Measurements from ENCODE around the gene KRT15. TPM values are rescaled to one million over a fixed set of nuclear protein-coding genes. Genes with fewer than 3 reads are reported as not detected.

KRT15 gene
- total RNA-seq, 2 experiments from 2014 or later: not detected

- Histone ChIP-seq H3K4me3 (ENCODE audit: low read depth, low read length, poor library complexity, severe bottlenecking) (no peak overlapping the region), H3K4me2 (ENCODE audit: low read length) (no peak overlapping the region), H3K9me3 (ENCODE audit: low read length) (no peaks in the 10 kb centered on the region), H3K4me1 (ENCODE audit: insufficient read depth, low read length, poor library complexity, severe bottlenecking) (no peaks in the 10 kb centered on the region), H3K79me2 (ENCODE audit: insufficient read depth, low read depth, low read length) (no peaks in the 10 kb centered on the region), H3K27ac (ENCODE audit: low read depth, low read length, poor library complexity, severe bottlenecking) (no peak overlapping the region), H4K20me1 (ENCODE audit: insufficient read depth, low read length) (no peaks in the 10 kb centered on the region), H3K9me2 (ENCODE audit: insufficient read depth, low read length) (no peaks in the 10 kb centered on the region), H2AFZ (ENCODE audit: low read length) (no peak overlapping the region), H3K36me3 (ENCODE audit: insufficient read depth, low read length) (no peaks in the 10 kb centered on the region)
- ChIA-PET POLR2A (interaction anchor here (0.8 kb wide), 1 partner anchor 135 kb away, joined by 4 read pairs; no protein-coding TSS in a partner anchor), CTCF (ENCODE audit: unreplicated experiment) (no interaction called here)
- intact Hi-C loops (cut with micrococcal nuclease; ENCODE audit: unreplicated experiment): no loop called here
- DNase-seq (ENCODE audit: low spot score): no peak
- BruUV-seq (replicated peaks): no TSS peak
- TF ChIP-seq EZH2phosphoT487 (IDR thresholded peaks at IDR 0.05; ENCODE audit: borderline replicate concordance, low read depth, low read length) (no peak), CTCF (conservative IDR thresholded peaks at IDR 0.05; ENCODE audit: low read length) (no peak)
Observed at GRCh38 chr17:41532947-41533570, 14.4 kb upstream of the KRT15 start.

- BruUV-seq (replicated peaks): no TSS peak
- Histone ChIP-seq H3K36me3 (ENCODE audit: insufficient read depth, low read length) (no peaks in the 10 kb centered on the region), H3K4me1 (ENCODE audit: insufficient read depth, low read length, poor library complexity, severe bottlenecking) (no peaks in the 10 kb centered on the region), H3K79me2 (ENCODE audit: insufficient read depth, low read depth, low read length) (no peaks in the 10 kb centered on the region), H2AFZ (ENCODE audit: low read length) (no peak overlapping the region), H4K20me1 (ENCODE audit: insufficient read depth, low read length) (no peaks in the 10 kb centered on the region), H3K9me3 (ENCODE audit: low read length) (no peaks in the 10 kb centered on the region), H3K27ac (ENCODE audit: low read depth, low read length, poor library complexity, severe bottlenecking) (no peak overlapping the region), H3K4me3 (ENCODE audit: low read depth, low read length, poor library complexity, severe bottlenecking) (no peak overlapping the region), H3K4me2 (ENCODE audit: low read length) (no peak overlapping the region), H3K9me2 (ENCODE audit: insufficient read depth, low read length) (no peaks in the 10 kb centered on the region)
- no peak for DNase-seq (ENCODE audit: low spot score)
- ChIA-PET CTCF (ENCODE audit: unreplicated experiment) (no interaction called here), POLR2A (interaction anchor here (0.8 kb wide), 1 partner anchor 136 kb away, joined by 4 read pairs; no protein-coding TSS in a partner anchor)
- intact Hi-C loops (cut with micrococcal nuclease; ENCODE audit: unreplicated experiment): no loop called here
- no peak for TF ChIP-seq EZH2phosphoT487 (IDR thresholded peaks at IDR 0.05; ENCODE audit: borderline replicate concordance, low read depth, low read length)
- no peak for TF ChIP-seq CTCF (conservative IDR thresholded peaks at IDR 0.05; ENCODE audit: low read length)
Observed at GRCh38 chr17:41531993-41532392, 13.3 kb upstream of the KRT15 start.

Data from OCI-LY7 (cell line).